ENCODE measurements around the gene USP54.
A peak's percentile ranks its signal among the peaks of the same experiment; 100 is the strongest.

The USP54 gene

GRCh38 chr10:73517166-73517888 is 73.8 kb downstream of the USP54 start:
- peaks cover 13 to 61% of the 10 kb centered on the region in 2 donors for H3K36me3 ChIP-seq (ENCODE audit: control insufficient read depth in 1 of 2, insufficient read depth in 2 of 2, low read length in 2 of 2)
- no peak overlapping the region for H3K4me3 ChIP-seq (ENCODE audit: low read depth in 1 of 2, low read length in 2 of 2)
- H3K27ac ChIP-seq (ENCODE audit: low read length) = no peak overlapping the region
- no peaks in the 10 kb centered on the region for H3K9me3 ChIP-seq (ENCODE audit: control insufficient read depth in 1 of 2, low read length in 2 of 2)
- no peaks in the 10 kb centered on the region for H3K4me1 ChIP-seq (ENCODE audit: control insufficient read depth in 1 of 2, insufficient read depth in 2 of 2, low read length in 2 of 2)
- H3K27me3 ChIP-seq (ENCODE audit: low read depth, low read length) = no peaks in the 10 kb centered on the region

- Histone ChIP-seq H3K4me1 (ENCODE audit: control insufficient read depth in 1 of 2, insufficient read depth in 2 of 2, low read length in 2 of 2) (no peaks in the 10 kb centered on the region), H3K27ac (ENCODE audit: low read length) (no peak overlapping the region), H3K36me3 (ENCODE audit: control insufficient read depth in 1 of 2, insufficient read depth in 2 of 2, low read length in 2 of 2) (peaks cover 8 to 20% of the 10 kb centered on the region in 2 donors), H3K27me3 (ENCODE audit: low read depth, low read length) (no peaks in the 10 kb centered on the region), H3K4me3 (ENCODE audit: low read depth in 1 of 2, low read length in 2 of 2) (no peak overlapping the region), H3K9me3 (ENCODE audit: control insufficient read depth in 1 of 2, low read length in 2 of 2) (no peaks in the 10 kb centered on the region)
Measured at GRCh38 chr10:73512207-73512743, 78.9 kb downstream of the USP54 start.

DNA sequence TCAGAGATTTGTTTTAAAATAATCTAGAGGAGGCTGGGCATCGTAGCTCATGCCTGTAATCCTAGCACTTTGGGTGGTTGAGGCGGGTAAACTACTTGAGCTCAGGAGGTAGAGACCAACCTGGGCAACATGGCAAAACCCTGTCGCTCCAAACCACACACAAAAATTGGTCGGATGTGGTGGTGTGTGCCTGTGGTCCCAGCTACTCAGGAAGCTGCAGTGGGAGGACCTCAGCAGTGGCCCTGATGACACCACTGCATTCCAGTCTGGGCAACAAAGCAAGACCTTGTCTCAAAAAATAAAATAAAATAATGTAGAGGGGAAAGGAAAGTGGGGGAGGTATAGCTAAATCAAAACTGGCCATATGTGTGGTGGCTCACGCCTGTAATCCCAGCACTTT is 81.4 kb downstream of the USP54 start:
- Histone ChIP-seq H3K27ac (ENCODE audit: low read length) (no peak overlapping the region), H3K36me3 (ENCODE audit: control insufficient read depth in 1 of 2, insufficient read depth in 2 of 2, low read length in 2 of 2) (peaks cover 2 to 7% of the 10 kb centered on the region in 2 donors), H3K4me3 (ENCODE audit: low read depth in 1 of 2, low read length in 2 of 2) (no peak overlapping the region), H3K9me3 (ENCODE audit: control insufficient read depth in 1 of 2, low read length in 2 of 2) (no peaks in the 10 kb centered on the region), H3K4me1 (ENCODE audit: control insufficient read depth in 1 of 2, insufficient read depth in 2 of 2, low read length in 2 of 2) (no peaks in the 10 kb centered on the region), H3K27me3 (ENCODE audit: low read depth, low read length) (no peaks in the 10 kb centered on the region)

DNA sequence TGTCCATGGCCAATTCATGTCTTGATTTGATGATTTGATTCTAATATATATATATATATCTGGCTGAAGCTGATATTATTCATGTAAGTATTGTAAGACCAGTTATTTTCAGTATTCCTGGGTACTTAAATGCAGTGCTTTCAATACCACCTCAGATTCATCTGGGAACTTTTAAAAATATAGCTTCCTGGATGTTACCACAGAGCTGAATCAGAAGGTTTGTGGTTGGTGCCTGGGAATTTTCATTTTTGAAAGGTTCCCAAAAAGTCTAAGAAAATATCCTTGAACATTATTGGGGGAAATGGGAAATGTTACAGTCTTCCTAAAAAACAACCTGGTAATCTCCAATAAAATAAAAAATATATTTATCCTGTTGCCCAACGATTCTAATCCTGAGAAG is 84.7 kb downstream of the USP54 start:
- no peaks in the 10 kb centered on the region for H3K27me3 ChIP-seq (ENCODE audit: low read depth, low read length)
- H3K9me3 ChIP-seq (ENCODE audit: control insufficient read depth in 1 of 2, low read length in 2 of 2) = no peaks in the 10 kb centered on the region
- H3K27ac ChIP-seq (ENCODE audit: low read length) = no peak overlapping the region
- no peak overlapping the region for H3K4me3 ChIP-seq (ENCODE audit: low read depth in 1 of 2, low read length in 2 of 2)
- H3K36me3 ChIP-seq (ENCODE audit: control insufficient read depth in 1 of 2, insufficient read depth in 2 of 2, low read length in 2 of 2) = peaks cover 18 to 23% of the 10 kb centered on the region in 2 donors
- peaks cover 0 to 1% of the 10 kb centered on the region in 2 donors for H3K4me1 ChIP-seq (ENCODE audit: control insufficient read depth in 1 of 2, insufficient read depth in 2 of 2, low read length in 2 of 2)

- Histone ChIP-seq H3K4me3 (ENCODE audit: low read depth in 1 of 2, low read length in 2 of 2) (no peak overlapping the region), H3K27me3 (ENCODE audit: low read depth, low read length) (no peaks in the 10 kb centered on the region), H3K9me3 (ENCODE audit: control insufficient read depth in 1 of 2, low read length in 2 of 2) (no peaks in the 10 kb centered on the region), H3K36me3 (ENCODE audit: control insufficient read depth in 1 of 2, insufficient read depth in 2 of 2, low read length in 2 of 2) (peaks cover 18 to 23% of the 10 kb centered on the region in 2 donors), H3K27ac (ENCODE audit: low read length) (no peak overlapping the region), H3K4me1 (ENCODE audit: control insufficient read depth in 1 of 2, insufficient read depth in 2 of 2, low read length in 2 of 2) (peaks cover 0 to 4% of the 10 kb centered on the region in 2 donors)
Measured at GRCh38 chr10:73506074-73506473, 85.1 kb downstream of the USP54 start.

- no peak overlapping the region for H3K27ac ChIP-seq (ENCODE audit: low read length)
- H3K36me3 ChIP-seq (ENCODE audit: control insufficient read depth in 1 of 2, insufficient read depth in 2 of 2, low read length in 2 of 2) = peaks cover 28 to 31% of the 10 kb centered on the region in 2 donors
- no peaks in the 10 kb centered on the region for H3K27me3 ChIP-seq (ENCODE audit: low read depth, low read length)
- H3K4me1 ChIP-seq (ENCODE audit: control insufficient read depth in 1 of 2, insufficient read depth in 2 of 2, low read length in 2 of 2) = peaks cover 0 to 4% of the 10 kb centered on the region in 2 donors
- H3K9me3 ChIP-seq (ENCODE audit: control insufficient read depth in 1 of 2, low read length in 2 of 2) = no peaks in the 10 kb centered on the region
- H3K4me3 ChIP-seq (ENCODE audit: low read depth in 1 of 2, low read length in 2 of 2) = no peak overlapping the region
Measured at GRCh38 chr10:73503037-73503436, 88.1 kb downstream of the USP54 start.

- Histone ChIP-seq H3K4me1 (ENCODE audit: control insufficient read depth in 1 of 2, insufficient read depth in 2 of 2, low read length in 2 of 2) (peaks cover 3 to 4% of the 10 kb centered on the region in 2 donors), H3K36me3 (ENCODE audit: control insufficient read depth in 1 of 2, insufficient read depth in 2 of 2, low read length in 2 of 2) (peaks cover 28 to 31% of the 10 kb centered on the region in 2 donors), H3K4me3 (ENCODE audit: low read depth in 1 of 2, low read length in 2 of 2) (no peak overlapping the region), H3K27ac (ENCODE audit: low read length) (no peak overlapping the region), H3K9me3 (ENCODE audit: control insufficient read depth in 1 of 2, low read length in 2 of 2) (no peaks in the 10 kb centered on the region), H3K27me3 (ENCODE audit: low read depth, low read length) (no peaks in the 10 kb centered on the region)
Measured at GRCh38 chr10:73501651-73502050, 89.5 kb downstream of the USP54 start.

- Histone ChIP-seq H3K36me3 (ENCODE audit: control insufficient read depth in 1 of 2, insufficient read depth in 2 of 2, low read length in 2 of 2) (peaks cover 10 to 14% of the 10 kb centered on the region in 2 donors), H3K9me3 (ENCODE audit: control insufficient read depth in 1 of 2, low read length in 2 of 2) (no peaks in the 10 kb centered on the region), H3K27ac (ENCODE audit: low read length) (no peak overlapping the region), H3K4me3 (ENCODE audit: low read depth in 1 of 2, low read length in 2 of 2) (no peak overlapping the region), H3K4me1 (ENCODE audit: control insufficient read depth in 1 of 2, insufficient read depth in 2 of 2, low read length in 2 of 2) (peaks cover 10 to 22% of the 10 kb centered on the region in 2 donors), H3K27me3 (ENCODE audit: low read depth, low read length) (no peaks in the 10 kb centered on the region)
Measured at GRCh38 chr10:73497623-73498022, 93.5 kb downstream of the USP54 start.

DNA sequence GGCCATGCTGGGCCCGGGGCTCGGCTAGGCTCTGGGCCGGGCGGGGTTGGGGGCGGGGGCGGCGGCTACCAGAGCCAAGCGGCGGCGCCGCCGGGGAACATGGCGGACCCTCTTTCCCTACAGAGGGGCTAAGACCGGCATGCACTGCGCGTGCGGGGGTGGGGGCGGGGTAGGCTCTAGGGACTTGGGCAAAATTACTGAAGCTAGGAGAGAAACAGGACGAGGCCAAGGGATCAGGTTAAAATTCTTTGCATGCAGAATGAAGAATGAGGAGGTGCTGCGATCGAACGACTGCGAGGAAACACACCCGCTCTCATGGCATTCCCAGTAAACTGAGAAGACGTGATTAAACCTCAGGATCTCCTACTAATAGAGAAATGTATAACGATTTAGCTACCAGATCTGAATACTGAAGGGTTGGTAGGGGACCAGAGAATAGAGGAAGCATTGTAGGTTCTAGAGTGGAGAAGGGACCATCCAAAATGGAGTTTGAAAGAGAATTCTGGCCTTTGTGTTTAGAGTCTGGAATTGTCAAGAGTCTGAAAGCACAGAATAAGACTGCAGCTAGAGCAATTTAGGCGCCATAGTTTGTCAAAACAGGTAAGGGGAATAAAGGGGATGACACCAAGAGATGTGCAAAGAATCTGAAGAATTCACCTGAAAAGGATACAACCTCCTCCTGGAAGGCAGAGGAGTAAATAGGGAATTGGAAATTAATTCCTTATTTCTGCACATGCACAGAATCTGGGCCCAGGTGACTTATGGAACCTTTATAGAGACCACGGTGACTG is 95.1 kb downstream of the USP54 start, which contains the start of gene PPP3CB:
TSS of gene PPP3CB (minus strand) at position 141 of the 791 bp plus-strand sequence. CDS start at position 6, 135 bp downstream.
- no peaks in the 10 kb centered on the region for H3K9me3 ChIP-seq (ENCODE audit: control insufficient read depth in 1 of 2, low read length in 2 of 2)
- no peaks in the 10 kb centered on the region for H3K27me3 ChIP-seq (ENCODE audit: low read depth, low read length)
- H3K4me3 ChIP-seq (ENCODE audit: low read depth in 1 of 2, low read length in 2 of 2) = peak within 1 kb of the TSS; percentile 94
- H3K4me1 ChIP-seq (ENCODE audit: control insufficient read depth in 1 of 2, insufficient read depth in 2 of 2, low read length in 2 of 2) = peaks cover 7 to 22% of the 10 kb centered on the region in 2 donors
- H3K36me3 ChIP-seq (ENCODE audit: control insufficient read depth in 1 of 2, insufficient read depth in 2 of 2, low read length in 2 of 2) = peaks cover 10 to 12% of the 10 kb centered on the region in 2 donors
- H3K27ac ChIP-seq (ENCODE audit: low read length) = peak within 1 kb of the TSS; percentile 97

DNA sequence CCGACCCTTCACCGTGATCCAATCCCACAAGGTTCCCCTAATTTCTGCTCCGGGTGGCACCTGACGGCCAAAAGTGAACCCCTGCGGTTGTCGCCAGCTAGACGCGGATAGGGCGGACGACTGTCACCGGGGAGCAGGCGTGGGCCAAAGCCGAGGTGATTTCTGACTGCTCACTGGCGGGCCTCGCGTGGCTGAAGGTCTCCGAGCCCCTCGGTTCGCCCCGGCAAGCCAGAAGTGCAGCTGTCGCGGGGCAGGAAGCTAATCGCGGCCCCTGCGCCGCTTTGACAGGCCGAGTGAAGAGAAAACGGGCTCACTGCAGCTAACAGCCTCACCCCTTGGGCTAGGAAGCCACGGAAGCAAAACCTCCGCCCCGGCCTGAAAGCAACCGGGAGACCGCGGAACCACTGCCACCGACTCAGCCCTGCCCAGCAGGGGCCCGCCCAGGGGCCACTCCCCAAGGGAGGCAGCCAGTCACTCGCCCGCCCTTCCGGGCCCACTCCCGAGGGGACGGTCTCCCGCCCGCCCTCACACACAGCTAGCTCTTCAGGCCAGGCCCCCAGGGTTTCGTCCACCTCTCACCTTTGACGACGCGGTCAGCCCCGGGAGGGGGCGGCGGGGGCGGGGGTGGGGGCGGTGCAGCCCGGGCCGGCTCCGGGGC is 95.8 kb downstream of the USP54 start:
- H3K36me3 ChIP-seq (ENCODE audit: control insufficient read depth in 1 of 2, insufficient read depth in 2 of 2, low read length in 2 of 2) = peaks cover 10 to 12% of the 10 kb centered on the region in 2 donors
- peak overlapping the region; percentile 94 for H3K4me3 ChIP-seq (ENCODE audit: low read depth in 1 of 2, low read length in 2 of 2)
- H3K9me3 ChIP-seq (ENCODE audit: control insufficient read depth in 1 of 2, low read length in 2 of 2) = no peaks in the 10 kb centered on the region
- H3K27me3 ChIP-seq (ENCODE audit: low read depth, low read length) = no peaks in the 10 kb centered on the region
- peak overlapping the region; percentile 97 for H3K27ac ChIP-seq (ENCODE audit: low read length)
- peaks cover 7 to 25% of the 10 kb centered on the region in 2 donors for H3K4me1 ChIP-seq (ENCODE audit: control insufficient read depth in 1 of 2, insufficient read depth in 2 of 2, low read length in 2 of 2)

DNA sequence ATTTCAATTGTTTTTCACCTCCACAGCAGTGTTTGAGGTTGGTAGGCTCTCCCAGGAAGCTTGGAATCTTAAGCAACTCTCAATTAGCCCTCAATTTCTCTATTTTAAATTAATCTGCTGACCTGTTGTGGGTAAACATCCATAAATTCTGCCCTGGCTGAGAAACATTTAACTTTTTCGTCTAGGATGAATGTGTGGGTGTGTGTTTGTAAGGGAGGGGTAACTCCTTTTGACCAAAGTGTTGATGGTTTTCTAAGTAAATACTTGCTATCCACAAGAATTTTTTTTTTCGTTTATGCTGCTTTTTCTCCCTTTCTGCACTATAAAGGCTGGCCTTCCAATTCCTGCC is 96.3 kb downstream of the USP54 start:
- H3K9me3 ChIP-seq (ENCODE audit: control insufficient read depth in 1 of 2, low read length in 2 of 2) = no peaks in the 10 kb centered on the region
- H3K27me3 ChIP-seq (ENCODE audit: low read depth, low read length) = no peaks in the 10 kb centered on the region
- H3K27ac ChIP-seq (ENCODE audit: low read length) = peak overlapping the region; percentile 97
- H3K4me1 ChIP-seq (ENCODE audit: control insufficient read depth in 1 of 2, insufficient read depth in 2 of 2, low read length in 2 of 2) = peaks cover 7 to 28% of the 10 kb centered on the region in 2 donors
- H3K4me3 ChIP-seq (ENCODE audit: low read depth in 1 of 2, low read length in 2 of 2) = peak overlapping the region; percentile 94
- peaks cover 5 to 12% of the 10 kb centered on the region in 2 donors for H3K36me3 ChIP-seq (ENCODE audit: control insufficient read depth in 1 of 2, insufficient read depth in 2 of 2, low read length in 2 of 2)

Data from muscle layer of duodenum (tissue), 2 donors.